HEK293 (cell line): ENCODE measurements around the gene DLGAP4.

Source experiments
- CTCF ChIP-seq: fragments of 450-650 bp; formaldehyde crosslinking; IDR thresholded peaks from 2 replicates; pipeline ENCODE4 v1.5.1; 2016; ENCODE audit warnings: missing biosample characterization, missing genetic modification characterization
- GLI2 ChIP-seq: fragments of 450-650 bp; formaldehyde crosslinking; IDR thresholded peaks from 2 replicates; pipeline ENCODE4; 2017; ENCODE audit warnings: missing biosample characterization, missing genetic modification characterization, low read depth, borderline replicate concordance
- HOXD13 ChIP-seq: sonication (generic); formaldehyde crosslinking; IDR thresholded peaks from 2 replicates; pipeline ENCODE4 v1.8.0; 2022; ENCODE audit warnings: missing genetic modification reagents, borderline replicate concordance
- REST ChIP-seq: fragments of 450-650 bp; formaldehyde crosslinking; IDR thresholded peaks from 2 replicates; pipeline ENCODE4 v1.5.1; 2016; ENCODE audit warnings: missing biosample characterization, missing genetic modification characterization
- SALL2 ChIP-seq: fragments of 450-650 bp; formaldehyde crosslinking; IDR thresholded peaks from 2 replicates; pipeline ENCODE4 v1.5.0; 2017; ENCODE audit warnings: missing biosample characterization, mild to moderate bottlenecking, missing genetic modification characterization, borderline replicate concordance
- ZBTB10 ChIP-seq: fragments of 450-650 bp; formaldehyde crosslinking; IDR thresholded peaks from 2 replicates; pipeline ENCODE4 v1.5.1; 2016; ENCODE audit warnings: missing biosample characterization, missing genetic modification characterization
- ZBTB7A ChIP-seq: fragments of 450-650 bp; formaldehyde crosslinking; IDR thresholded peaks from 2 replicates; pipeline ENCODE4 v1.5.1; 2016; ENCODE audit warnings: low read depth, missing biosample characterization, missing genetic modification characterization
- ZNF184 ChIP-seq: fragments of 450-650 bp; IDR thresholded peaks from 2 replicates; pipeline ENCODE4 v1.5.1; 2018; ENCODE audit warnings: missing biosample characterization, mild to moderate bottlenecking, missing genetic modification characterization
- ZNF350 ChIP-seq: fragments of 450-650 bp; formaldehyde crosslinking; IDR thresholded peaks from 2 replicates; pipeline ENCODE4 v1.5.0; 2017; ENCODE audit warnings: missing biosample characterization, mild to moderate bottlenecking, missing genetic modification characterization
- ZNF521 ChIP-seq: fragments of 450-650 bp; formaldehyde crosslinking; IDR thresholded peaks from 2 replicates; pipeline ENCODE4 v1.5.1; 2017; ENCODE audit warnings: missing biosample characterization, mild to moderate bottlenecking, missing genetic modification characterization
- ZNF777 ChIP-seq: fragments of 450-650 bp; formaldehyde crosslinking; IDR thresholded peaks from 2 replicates; pipeline ENCODE4 v1.5.1; 2017; ENCODE audit warnings: missing biosample characterization, missing genetic modification characterization, borderline replicate concordance

GRCh38 chr20:36573103-36573797, 267.1 kb downstream of the DLGAP4 start, which contains the start of gene TGIF2:
- TF ChIP-seq ZBTB10 (tag by site-specific recombination) (no peak), CTCF (no peak), REST (tag by site-specific recombination) (no peak), ZNF521 (tag by site-specific recombination) (no peak), ZNF184 (tag by site-specific recombination) (no peak), GLI2 (tag by site-specific recombination) (no peak), ZNF350 (no peak), ZNF777 (no peak), SALL2 (tag by site-specific recombination) (no peak), ZBTB7A (no peak), HOXD13 (CRISPR knock-in tag) (no peak)
